GM19452 (cell line): ENCODE measurements around the gene TRPC4AP.

Source experiments
- ATAC-seq: cut with Tn5 transposase; IDR thresholded peaks from one replicate; pipeline ENCODE4 v1.9.1; 2021; ENCODE audit not compliant: unreplicated experiment

TRPC4AP gene

DNA sequence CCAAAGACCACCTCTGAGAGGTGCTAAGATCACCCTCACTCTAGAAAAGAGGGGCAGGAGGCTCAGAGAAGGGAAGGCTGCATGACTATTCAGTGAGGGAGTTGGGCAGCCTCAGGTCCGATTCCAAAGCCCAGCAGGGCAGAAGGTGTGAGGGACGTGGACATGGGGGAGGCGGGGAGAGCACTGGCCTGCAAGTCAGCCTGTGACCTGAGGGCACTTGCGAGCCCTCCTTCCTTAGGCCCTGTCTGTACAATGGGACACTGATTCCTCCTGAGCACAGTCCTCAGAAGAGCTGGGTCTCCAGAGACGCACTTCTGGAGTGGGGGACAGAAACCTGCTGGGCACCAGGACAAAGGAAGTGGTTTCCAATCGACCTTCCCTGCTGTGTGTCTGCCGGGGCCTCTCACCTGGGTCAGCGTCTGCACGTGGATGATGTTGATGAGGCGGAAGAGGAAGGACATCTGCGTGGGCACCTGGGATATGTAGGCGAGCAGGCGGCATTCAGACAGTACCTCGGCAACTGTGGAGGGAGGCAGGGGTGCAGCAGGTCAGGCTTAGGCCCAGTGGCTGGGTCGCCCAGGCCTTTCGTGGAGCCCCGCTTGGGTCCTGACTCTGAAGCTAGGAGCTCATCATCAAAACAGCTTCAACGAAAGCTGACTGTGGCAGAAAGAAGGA is 88.4 kb downstream of the TRPC4AP start:
- ATAC-seq = no peak

DNA sequence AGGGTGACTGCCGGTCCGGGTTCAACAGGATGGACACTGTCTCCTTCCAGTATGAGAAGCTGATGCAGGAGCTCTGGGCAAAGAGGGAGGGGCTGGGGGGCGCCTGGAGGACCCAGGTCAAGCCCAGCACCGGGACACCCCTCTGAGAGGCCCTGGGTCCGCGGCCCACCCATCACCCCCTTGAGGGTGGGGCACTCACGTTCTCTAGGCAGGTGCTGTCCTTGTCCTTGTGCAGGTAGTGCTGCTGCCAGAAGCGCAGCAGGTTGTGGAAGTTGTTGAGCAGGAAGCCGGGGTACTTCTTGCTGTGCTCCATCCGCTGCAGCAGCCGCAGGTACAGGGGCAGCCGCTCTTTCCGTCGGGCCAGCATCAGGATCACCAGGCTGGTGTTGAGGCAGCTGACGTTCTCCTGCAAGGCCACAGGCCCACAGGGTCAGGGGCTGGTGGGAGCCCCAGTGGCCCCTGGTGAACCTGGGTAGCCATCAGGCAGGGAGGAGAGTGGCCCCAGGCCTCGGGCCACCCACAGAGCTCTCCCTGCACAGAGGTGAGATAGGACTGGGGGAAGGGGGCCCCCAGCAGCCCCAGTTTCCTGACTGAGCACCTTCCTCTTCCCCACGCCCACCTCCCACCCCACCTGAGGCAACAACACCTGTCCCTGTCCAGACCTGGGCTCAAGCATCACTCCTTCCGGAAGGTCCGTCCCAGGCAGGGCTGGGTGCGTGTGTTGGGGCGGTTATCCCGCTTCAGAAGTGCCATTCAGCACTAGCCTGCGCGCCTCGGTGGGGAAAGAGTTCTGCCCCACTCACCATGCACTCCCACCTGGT is 89.2 kb downstream of the TRPC4AP start:
- ATAC-seq = no peak

GRCh38 chr20:35002426-35003210 is 90.0 kb downstream of the TRPC4AP start:
- ATAC-seq = no peak

GRCh38 chr20:35001596-35002362 is 90.8 kb downstream of the TRPC4AP start:
- no peak for ATAC-seq

DNA sequence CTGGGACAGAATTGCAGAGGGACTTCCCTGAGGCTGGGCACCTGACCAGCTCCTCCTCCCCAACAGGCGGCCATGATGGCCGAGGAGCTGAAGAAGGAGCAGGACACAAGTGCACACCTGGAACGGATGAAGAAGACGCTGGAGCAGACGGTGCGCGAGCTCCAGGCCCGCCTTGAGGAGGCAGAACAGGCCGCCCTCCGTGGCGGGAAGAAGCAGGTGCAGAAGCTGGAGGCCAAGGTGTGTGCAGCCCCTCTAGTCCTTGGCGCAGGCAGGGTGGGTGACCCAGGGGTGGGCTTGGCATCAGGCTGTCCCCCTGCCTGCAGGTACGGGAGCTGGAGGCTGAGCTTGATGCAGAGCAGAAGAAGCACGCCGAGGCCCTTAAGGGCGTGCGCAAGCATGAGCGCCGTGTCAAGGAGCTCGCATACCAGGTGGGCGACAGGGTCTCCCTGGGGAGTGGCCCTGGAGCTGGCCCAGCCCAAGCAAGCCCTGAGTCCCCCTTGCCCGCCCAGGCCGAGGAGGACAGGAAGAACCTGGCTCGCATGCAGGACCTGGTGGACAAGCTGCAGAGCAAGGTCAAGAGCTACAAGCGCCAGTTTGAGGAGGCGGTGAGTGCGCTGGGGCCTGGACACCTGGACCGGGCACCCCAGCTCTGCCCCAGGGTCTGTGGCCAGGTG is 91.5 kb downstream of the TRPC4AP start:
- no peak for ATAC-seq

DNA sequence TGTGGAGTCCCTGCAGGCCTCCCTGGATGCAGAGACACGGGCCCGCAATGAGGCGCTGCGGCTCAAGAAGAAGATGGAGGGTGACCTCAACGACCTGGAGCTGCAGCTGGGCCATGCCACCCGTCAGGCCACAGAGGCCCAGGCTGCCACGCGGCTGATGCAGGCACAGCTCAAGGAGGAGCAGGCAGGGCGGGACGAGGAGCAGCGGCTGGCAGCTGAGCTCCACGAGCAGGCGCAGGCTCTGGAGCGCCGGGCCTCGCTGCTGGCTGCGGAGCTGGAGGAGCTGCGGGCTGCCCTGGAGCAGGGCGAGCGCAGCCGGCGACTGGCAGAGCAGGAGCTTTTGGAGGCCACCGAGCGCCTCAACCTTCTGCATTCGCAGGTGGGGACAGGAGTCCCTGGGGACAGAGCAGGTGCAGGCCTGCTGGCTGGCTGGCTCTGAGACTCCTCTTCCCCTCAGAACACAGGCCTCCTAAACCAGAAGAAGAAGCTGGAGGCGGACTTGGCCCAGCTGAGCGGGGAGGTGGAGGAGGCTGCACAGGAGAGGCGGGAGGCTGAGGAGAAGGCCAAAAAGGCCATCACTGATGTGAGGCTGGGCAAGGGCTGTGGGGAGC is 92.2 kb downstream of the TRPC4AP start:
- ATAC-seq = no peak

GRCh38 chr20:34999782-35000181 is 92.8 kb downstream of the TRPC4AP start:
- no peak for ATAC-seq

DNA sequence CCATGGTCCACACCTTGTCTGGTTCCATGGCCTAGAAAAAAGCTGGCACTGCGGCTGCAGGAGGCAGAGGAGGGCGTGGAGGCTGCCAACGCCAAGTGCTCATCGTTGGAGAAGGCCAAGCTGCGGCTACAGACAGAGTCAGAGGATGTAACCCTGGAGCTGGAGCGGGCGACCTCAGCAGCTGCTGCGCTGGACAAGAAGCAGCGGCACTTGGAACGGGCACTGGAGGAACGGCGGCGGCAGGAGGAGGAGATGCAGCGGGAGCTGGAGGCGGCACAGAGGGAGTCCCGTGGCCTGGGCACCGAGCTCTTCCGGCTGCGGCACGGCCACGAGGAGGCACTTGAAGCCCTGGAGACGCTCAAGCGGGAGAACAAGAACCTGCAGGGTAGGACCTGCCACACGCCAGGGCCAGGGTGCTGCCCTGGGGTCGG is 93.6 kb downstream of the TRPC4AP start:
- ATAC-seq = no peak

DNA sequence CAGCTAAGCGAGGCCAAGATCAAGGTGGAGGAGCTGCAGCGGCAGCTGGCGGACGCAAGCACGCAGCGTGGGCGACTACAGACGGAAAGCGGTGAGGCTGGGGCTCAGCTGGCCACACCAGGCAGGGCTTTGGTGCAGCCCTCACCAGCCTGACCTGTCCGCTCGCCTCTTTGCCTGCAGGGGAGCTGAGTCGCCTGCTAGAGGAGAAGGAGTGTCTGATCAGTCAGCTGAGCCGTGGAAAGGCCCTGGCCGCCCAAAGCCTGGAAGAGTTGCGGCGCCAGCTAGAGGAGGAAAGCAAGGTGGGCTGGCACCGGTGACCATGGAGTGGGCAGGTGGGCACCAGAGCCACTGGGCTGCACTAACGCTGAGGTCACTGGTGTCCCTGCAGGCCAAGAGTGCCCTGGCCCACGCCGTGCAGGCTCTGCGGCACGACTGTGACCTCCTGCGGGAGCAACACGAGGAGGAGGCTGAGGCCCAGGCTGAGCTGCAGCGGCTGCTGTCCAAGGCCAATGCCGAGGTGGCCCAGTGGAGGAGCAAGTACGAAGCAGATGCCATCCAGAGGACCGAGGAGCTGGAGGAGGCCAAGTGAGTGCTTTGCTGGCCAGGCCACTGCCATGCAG is 94.2 kb downstream of the TRPC4AP start:
- no peak for ATAC-seq

GRCh38 chr20:34997774-34998173 is 94.8 kb downstream of the TRPC4AP start:
- ATAC-seq = no peak

DNA sequence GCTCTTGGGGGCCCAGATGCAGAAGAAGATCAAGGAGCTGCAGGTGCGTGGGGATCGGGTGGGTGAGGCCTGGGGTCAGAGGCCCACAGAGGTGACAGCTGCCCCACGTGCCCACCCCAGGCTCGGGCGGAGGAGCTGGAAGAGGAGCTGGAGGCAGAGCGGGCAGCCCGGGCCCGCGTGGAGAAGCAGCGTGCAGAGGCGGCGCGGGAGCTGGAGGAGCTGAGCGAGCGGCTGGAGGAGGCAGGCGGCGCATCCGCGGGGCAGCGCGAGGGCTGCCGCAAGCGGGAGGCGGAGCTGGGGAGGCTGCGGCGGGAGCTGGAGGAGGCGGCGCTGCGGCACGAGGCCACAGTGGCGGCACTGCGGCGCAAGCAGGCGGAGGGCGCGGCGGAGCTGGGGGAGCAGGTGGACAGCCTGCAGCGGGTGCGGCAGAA is 95.5 kb downstream of the TRPC4AP start:
- ATAC-seq = no peak

GRCh38 chr20:34996243-34997028 is 96.2 kb downstream of the TRPC4AP start:
- ATAC-seq = no peak

DNA sequence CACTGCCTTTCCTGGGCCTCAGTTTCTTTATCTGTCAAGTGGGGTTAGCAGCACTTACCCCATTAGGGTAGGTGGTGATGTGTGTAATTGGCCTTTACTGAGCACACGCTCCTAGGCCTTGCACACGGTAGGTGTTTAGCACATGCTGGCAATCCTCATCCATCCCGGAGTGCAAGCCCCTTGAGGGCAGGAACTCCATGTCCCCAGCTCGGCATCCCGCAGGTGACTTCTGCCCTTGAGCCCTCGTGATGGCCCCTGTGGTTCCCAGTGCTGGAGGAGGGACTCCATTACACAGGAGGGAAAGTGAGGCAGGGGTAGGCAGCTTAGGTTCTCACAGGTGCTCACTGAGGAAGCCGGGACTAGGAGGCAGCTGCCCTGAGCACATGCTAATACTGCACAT is 96.9 kb downstream of the TRPC4AP start:
- ATAC-seq = no peak

GRCh38 chr20:34995192-34995591 is 97.4 kb downstream of the TRPC4AP start:
- ATAC-seq = no peak

DNA sequence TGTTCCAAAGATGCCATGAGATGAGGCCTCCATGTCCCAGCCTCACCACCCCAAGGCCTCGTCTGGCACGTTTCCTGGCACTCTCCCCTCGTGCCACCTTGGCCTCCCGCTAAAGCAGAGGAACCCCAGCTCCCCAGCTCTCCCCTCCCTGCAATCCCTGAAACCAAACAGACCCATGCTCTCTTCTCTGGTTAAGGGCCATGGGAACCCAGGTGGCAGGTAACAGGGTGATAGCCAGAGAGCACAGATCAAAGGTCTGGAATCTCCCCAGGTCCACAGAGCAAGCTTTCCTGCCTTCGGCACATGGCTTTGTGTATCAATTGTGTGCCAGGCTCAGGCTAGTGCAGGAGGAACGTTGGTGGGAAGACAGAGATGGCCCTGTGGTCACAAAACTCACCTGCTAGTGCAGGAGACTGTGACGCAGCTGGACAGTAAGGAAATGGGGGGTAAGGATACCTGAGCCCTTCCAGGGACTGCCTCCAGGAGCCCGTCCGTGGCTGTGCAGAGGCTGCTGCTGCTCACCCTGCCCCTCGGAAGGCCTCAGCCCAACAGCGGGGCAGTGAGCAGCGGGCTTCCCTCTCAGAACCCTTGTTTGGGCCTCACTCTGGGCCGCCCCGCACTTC is 98.0 kb downstream of the TRPC4AP start:
- no peak for ATAC-seq

DNA sequence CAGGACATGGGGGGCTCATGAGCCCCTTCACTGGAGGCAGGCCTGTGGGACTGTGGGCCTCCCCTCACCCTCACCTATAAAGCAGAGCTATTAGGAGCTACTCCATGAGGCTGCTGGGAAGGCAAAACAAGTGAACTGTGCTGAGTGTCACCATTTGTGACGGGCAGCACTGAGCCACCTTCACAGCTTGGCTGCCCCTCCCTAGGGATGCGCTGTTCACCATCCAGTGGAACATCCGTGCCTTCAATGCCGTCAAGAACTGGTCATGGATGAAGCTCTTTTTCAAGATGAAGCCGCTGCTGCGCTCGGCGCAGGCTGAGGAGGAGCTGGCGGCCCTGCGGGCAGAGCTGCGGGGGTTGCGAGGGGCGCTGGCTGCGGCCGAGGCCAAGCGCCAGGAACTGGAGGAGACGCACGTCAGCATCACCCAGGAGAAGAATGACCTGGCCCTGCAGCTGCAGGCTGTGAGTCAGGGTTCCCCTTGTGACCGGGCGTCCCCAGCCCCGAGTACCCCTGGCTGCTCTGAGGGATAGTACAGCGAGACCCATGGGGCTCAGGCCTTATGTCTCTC is 98.6 kb downstream of the TRPC4AP start:
- no peak for ATAC-seq

DNA sequence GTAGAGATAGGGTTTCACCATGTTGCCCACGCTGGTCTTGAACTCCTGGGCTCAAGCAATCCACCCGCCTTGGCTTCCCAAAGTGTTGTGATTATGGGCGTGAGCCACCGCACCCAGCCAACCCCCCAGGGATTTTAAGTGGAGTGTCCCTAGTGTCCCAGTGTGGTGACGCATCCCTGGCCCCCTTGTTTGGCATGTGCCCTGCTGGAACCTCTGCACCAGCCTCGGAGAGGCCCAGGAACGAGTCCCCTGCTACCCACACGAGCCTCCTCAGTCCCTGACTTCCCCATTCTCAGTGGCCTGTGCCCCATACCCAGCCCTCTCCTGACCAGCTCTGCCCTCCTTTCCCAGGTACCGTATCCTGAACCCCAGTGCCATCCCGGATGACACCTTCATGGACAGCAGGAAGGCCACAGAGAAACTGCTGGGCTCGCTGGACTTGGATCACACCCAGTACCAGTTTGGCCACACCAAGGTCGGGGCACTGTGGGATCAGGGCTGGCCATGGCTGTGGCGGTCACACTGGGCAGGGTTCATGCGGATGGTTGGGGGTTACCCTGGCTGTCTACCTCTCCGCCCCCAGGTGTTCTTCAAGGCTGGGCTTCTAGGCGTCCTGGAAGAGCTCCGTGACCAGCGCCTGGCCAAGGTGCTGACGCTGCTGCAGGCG is 99.7 kb downstream of the TRPC4AP start:
- ATAC-seq = no peak
